K562 (cell line): ENCODE data around the gene ACTN1. TPM values are rescaled to one million over a fixed set of nuclear protein-coding genes. Genes with fewer than 3 reads are reported as not detected.

Source experiments
- ASH1L ChIP-seq: fragments of 450-650 bp; IDR thresholded peaks from 2 replicates; pipeline ENCODE4 v1.6.1; 2018; ENCODE audit warnings: borderline replicate concordance, mild to moderate bottlenecking, low read depth; ENCODE audit not compliant: partially characterized antibody
- E2F6 ChIP-seq, 2 experiments: IDR thresholded peaks; 2 replicates each; pipeline ENCODE4 v1.6.1; 2011; ENCODE audit warnings: borderline replicate concordance in 1 of 2, control low read depth in 1 of 2, low read depth in 1 of 2, low read length in 1 of 2, mild to moderate bottlenecking in 1 of 2, mixed read lengths in 1 of 2, moderate library complexity in 1 of 2; ENCODE audit not compliant: insufficient read depth in 1 of 2, insufficient read length in 1 of 2, poor library complexity in 1 of 2, severe bottlenecking in 1 of 2; ENCODE audit errors: extremely low read depth in 1 of 2
- FOXA3 ChIP-seq, 2 experiments: fragments of 450-650 bp in 1 of 2; sonication (generic) in 1 of 2; formaldehyde crosslinking; IDR thresholded peaks in 1 of 2; conservative IDR thresholded peaks in 1 of 2; 2 replicates each; pipeline versions ENCODE4 v1.4.0 to v1.8.0; 2020 to 2022; ENCODE audit warnings: mild to moderate bottlenecking in 2 of 2, missing genetic modification reagents in 1 of 2
- HNRNPH1 ChIP-seq: fragments of 200-400 bp; formaldehyde crosslinking; optimal IDR thresholded peaks from 2 replicates; pipeline ENCODE3; 2017; ENCODE audit warnings: low read depth, mild to moderate bottlenecking, low read length, moderate library complexity
- NKRF ChIP-seq: fragments of 450-650 bp; IDR thresholded peaks from 2 replicates; pipeline ENCODE4 v1.6.1; 2016; ENCODE audit warnings: borderline replicate concordance
- PCBP2 ChIP-seq: fragments of 200-400 bp; formaldehyde crosslinking; IDR thresholded peaks from 2 replicates; pipeline ENCODE4 v1.6.1; 2018; ENCODE audit warnings: low read length, low read depth, mild to moderate bottlenecking, moderate library complexity; ENCODE audit not compliant: poor library complexity, severe bottlenecking
- PML ChIP-seq: IDR thresholded peaks from 2 replicates; pipeline ENCODE4 v1.6.1; 2012; ENCODE audit warnings: low read length, inconsistent platforms
- PRDM10 ChIP-seq: fragments of 450-650 bp; IDR thresholded peaks from 2 replicates; pipeline ENCODE4 v1.6.1; 2018; ENCODE audit not compliant: partially characterized antibody
- RBM17 ChIP-seq: fragments of 200-400 bp; formaldehyde crosslinking; IDR thresholded peaks from 2 replicates; pipeline ENCODE4 v1.6.1; 2017; ENCODE audit warnings: low read depth, mild to moderate bottlenecking, low read length, borderline replicate concordance
- SRF ChIP-seq, 2 experiments: fragments of 250-450, 450-650 bp in 1 of 2; sonication (Bioruptor Pico) in 1 of 2; sonication (generic) in 1 of 2; formaldehyde crosslinking; IDR thresholded peaks; 2 replicates each; pipeline versions ENCODE4 v1.5.0 to v1.5.1; 2020 to 2022; ENCODE audit warnings: mild to moderate bottlenecking in 1 of 2, missing genetic modification reagents in 1 of 2
- ZKSCAN8 ChIP-seq: fragments of 200-800 bp; sonication (Bioruptor generic); IDR thresholded peaks from 2 replicates; pipeline ENCODE4 v1.6.1; 2016; ENCODE audit warnings: missing genetic modification characterization, missing compliant biosample characterization
- ZNF589 ChIP-seq: fragments of 200-800 bp; sonication (Bioruptor generic); IDR thresholded peaks from 2 replicates; pipeline ENCODE4 v1.6.1; 2016; ENCODE audit warnings: low read depth, missing genetic modification characterization, missing compliant biosample characterization
- ZNF609 ChIP-seq: sonication (generic); formaldehyde crosslinking; IDR thresholded peaks from 2 replicates; pipeline ENCODE4 v1.8.1; 2023; ENCODE audit warnings: missing genetic modification reagents, mild to moderate bottlenecking, borderline replicate concordance
- polyA plus RNA-seq, 8 experiments: library from polyadenylated mRNA; depleted of rRNA in 4 of 8; stranded (reverse) in 5 of 8; unstranded in 3 of 8; fragments of >200 nt; fragmentation: Nextera tagmentation in 2 of 8; fragmentation: Illumina TruSeq in 1 of 8; extraction: Ambion mirVana in 2 of 8; extraction: Trizol in 1 of 8; gene quantifications; 2 replicates each; pipeline versions ENCODE4 v1.2.1 to v1.2.3, GENCODE V29; 2011 to 2014; ENCODE audit warnings: inconsistent platforms in 1 of 8, missing spikeins in 1 of 8
- total RNA-seq, 7 experiments: library from RNA; depleted of rRNA in 6 of 7; stranded (reverse); fragments of >200 nt in 6 of 7; fragmentation: Illumina TruSeq in 2 of 7; extraction: Trizol in 2 of 7; gene quantifications; 2 replicates each; pipeline versions ENCODE4 v1.2.1 to v1.2.3, GENCODE V29; 2011 to 2021; ENCODE audit warnings: low replicate concordance in 1 of 7

Gene ACTN1
- total and polyA plus RNA-seq, 9 of the 15 experiments (the other 6 are each of a cell fraction or from before 2014, with no cell fraction given) = 2.2 to 67.7 (median 34.5) TPM

GRCh38 chr14:68951035-68951797, 27.9 kb downstream of the ACTN1 start (continued):
- TF ChIP-seq ZNF609 (CRISPR knock-in tag) (no peak), HNRNPH1 (no peak), E2F6 (IDR thresholded peaks at IDR 0.05; ENCODE audit: borderline replicate concordance in 1 of 2, extremely low read depth in 1 of 2, insufficient read depth in 1 of 2, insufficient read length in 1 of 2, low read depth in 1 of 2, low read length in 1 of 2, poor library complexity in 1 of 2, severe bottlenecking in 1 of 2) (no peak), SRF (CRISPR knock-in tag; IDR thresholded peaks at IDR 0.05) (peak in 1 of 2 experiments; percentile 48; a peak in 1 of 4 replicates), ASH1L (no peak), ZNF589 (CRISPR knock-in tag) (no peak), NKRF (no peak), PCBP2 (no peak), FOXA3 (CRISPR knock-in tag; conservative IDR thresholded peaks at IDR 0.05 in 1 of 2, IDR thresholded peaks at IDR 0.05 in 1 of 2) (no peak), ZKSCAN8 (CRISPR knock-in tag) (0 out of 2 replicates have a peak, but pooled peaks have one; percentile 32), RBM17 (no peak), PRDM10 (no peak), PML (no peak)
